Kidney (tissue), 14 donors: ENCODE data around the gene MBOAT1. TPM values are rescaled to one million over a fixed set of nuclear protein-coding genes. Genes with fewer than 3 reads are reported as not detected.

ENCODE experiments used
- DNase-seq, 5 donors: peaks; one replicate each; pipeline ENCODE4 v3.0.0-alpha.2; 2013 to 2020
- FAIRE-seq: peaks from 2 replicates; lab custom pipeline; 2012; peaks lifted over from hg19 to GRCh38; lab: Jason Lieb, UNC
- H3K27ac ChIP-seq, 2 donors: one replicate each; pipeline ENCODE4 v1.7.0; 2013; ENCODE audit warnings: low read depth in 2 of 2, low read length in 2 of 2, inconsistent platforms in 1 of 2
- H3K27me3 ChIP-seq: one replicate; pipeline ENCODE4 v1.7.1; 2013; ENCODE audit warnings: low read length, inconsistent platforms; ENCODE audit not compliant: control insufficient read depth, insufficient read depth
- H3K36me3 ChIP-seq, 3 donors: one replicate each; pipeline versions ENCODE4 v1.7.0 to v1.7.1; 2013; ENCODE audit warnings: low read length in 3 of 3, control low read depth in 1 of 3, inconsistent platforms in 1 of 3; ENCODE audit not compliant: insufficient read depth in 3 of 3, control insufficient read depth in 2 of 3
- H3K4me1 ChIP-seq, 3 donors: one replicate each; pipeline versions ENCODE4 v1.7.0 to v1.7.1; 2013; ENCODE audit warnings: low read length in 3 of 3, inconsistent platforms in 1 of 3, low read depth in 1 of 3; ENCODE audit not compliant: control insufficient read depth in 2 of 3, insufficient read depth in 2 of 3
- H3K4me3 ChIP-seq, 3 donors: one replicate each; pipeline versions ENCODE4 v1.7.0 to v1.8.1; 2013; ENCODE audit warnings: low read length in 3 of 3, control low read depth in 1 of 3, inconsistent platforms in 1 of 3
- H3K9ac ChIP-seq, 3 donors: one replicate each; pipeline versions ENCODE4 v1.7.0 to v1.7.1; 2013; ENCODE audit warnings: low read length in 3 of 3, control low read depth in 1 of 3, inconsistent platforms in 1 of 3
- H3K9me3 ChIP-seq, 3 donors: one replicate each; pipeline versions ENCODE4 v1.7.0 to v1.7.1; 2013; ENCODE audit warnings: low read length in 3 of 3, control low read depth in 1 of 3, inconsistent platforms in 1 of 3; ENCODE audit not compliant: control insufficient read depth in 2 of 3, insufficient read depth in 1 of 3
- CTCF ChIP-seq: IDR thresholded peaks from 3 replicates; pipeline ENCODE4 v1.5.1; 2012; ENCODE audit warnings: mild to moderate bottlenecking, moderate library complexity, borderline replicate concordance; ENCODE audit not compliant: insufficient read depth; ENCODE audit errors: extremely low read depth
- intact Hi-C: fragments of 100-400 bp; cut with DNase I; formaldehyde crosslinking; loops from one replicate; pipeline ENCODE4 v1.11.1; 2022
- polyA plus RNA-seq: library from polyadenylated mRNA; stranded (reverse); fragments of 350-450 nt; fragmentation: Illumina TruSeq; extraction: RNeasy Lipid Tissue Mini Kit (QIAGEN cat#74804); gene quantifications from one replicate; pipeline ENCODE4 v1.2.3, GENCODE V29; 2014; ENCODE audit warnings: low read depth, low replicate concordance; ENCODE audit not compliant: insufficient read depth
- total RNA-seq: library from RNA; stranded (reverse); fragmentation: NEBNext Ultra II Directional; extraction: Animal tissue kit (Norgen Biotek cat#: 25700); gene quantifications from one replicate; pipeline ENCODE4 v1.2.1, GENCODE V29; 2021
- donor health status: control.
- donor health status: control.
- donor health status: control.
- donor health status: control.
- donor health status: control.
- donor health status: DM: yes; HTN: yes; CAD: no.
- donor health status: Normal renal cell carcinoma (clear cell type).

Gene MBOAT1
- total and polyA plus RNA-seq, 2 donors from 2014 or later = 1.9 to 15.1 TPM

- no peak for FAIRE-seq
Measured at GRCh38 chr6:20200761-20201630, 11.3 kb downstream of the MBOAT1 start.

GRCh38 chr6:20198775-20199174 is 13.5 kb downstream of the MBOAT1 start:
- H3K9ac ChIP-seq = no peak overlapping the region
- peak overlapping the region in 1 of 2 donors; percentile 2 for H3K27ac ChIP-seq
- no peaks in the 10 kb centered on the region for H3K36me3 ChIP-seq
- peak overlapping the region in 1 of 3 donors; percentile 40 for H3K4me3 ChIP-seq
- H3K27me3 ChIP-seq = no peaks in the 10 kb centered on the region
- DNase-seq (peak in 3 of 5 donors; percentile 31 to 84 (median 74)), FAIRE-seq (no peak)
- peaks cover 0 to 6% (median 5%) of the 10 kb centered on the region in 3 donors for H3K4me1 ChIP-seq
- no peaks in the 10 kb centered on the region for H3K9me3 ChIP-seq
- TF ChIP-seq CTCF = no peak
- intact Hi-C loops = no loop called here

More at GRCh38 chr6:20200761-20201630, 11.3 kb downstream of the MBOAT1 start:
- peak overlapping the region; percentile 0 to 69 for H3K27ac ChIP-seq
- no peak for TF ChIP-seq CTCF
- H3K9ac ChIP-seq = no peak overlapping the region
- peaks cover 0 to 9% (median 8%) of the 10 kb centered on the region in 3 donors for H3K4me1 ChIP-seq
- no peak overlapping the region for H3K4me3 ChIP-seq
- H3K9me3 ChIP-seq = no peaks in the 10 kb centered on the region
- intact Hi-C loops = no loop called here
- peak in 2 of 5 donors; percentile 56 to 79 for DNase-seq
- no peaks in the 10 kb centered on the region for H3K27me3 ChIP-seq
- no peaks in the 10 kb centered on the region for H3K36me3 ChIP-seq

- Histone ChIP-seq H3K27ac (no peak overlapping the region), H3K9me3 (no peaks in the 10 kb centered on the region), H3K36me3 (no peaks in the 10 kb centered on the region), H3K4me3 (no peak overlapping the region), H3K27me3 (no peaks in the 10 kb centered on the region), H3K9ac (no peak overlapping the region), H3K4me1 (peaks cover 0 to 6% (median 5%) of the 10 kb centered on the region in 3 donors)
- no peak for DNase-seq
- intact Hi-C loops = no loop called here
- no peak for FAIRE-seq
- TF ChIP-seq CTCF = no peak
Measured at GRCh38 chr6:20198156-20198774, 14.0 kb downstream of the MBOAT1 start.
